AG08396 (cell line): Measurements from ENCODE around the gene ABHD17A.
A peak's percentile ranks its signal among the peaks of the same experiment; 100 is the strongest.

ENCODE experiments used
- DNase-seq: peaks from one replicate; pipeline ENCODE4 v3.0.0; 2012; ENCODE audit warnings: low spot score, mixed read lengths

ABHD17A gene

DNA sequence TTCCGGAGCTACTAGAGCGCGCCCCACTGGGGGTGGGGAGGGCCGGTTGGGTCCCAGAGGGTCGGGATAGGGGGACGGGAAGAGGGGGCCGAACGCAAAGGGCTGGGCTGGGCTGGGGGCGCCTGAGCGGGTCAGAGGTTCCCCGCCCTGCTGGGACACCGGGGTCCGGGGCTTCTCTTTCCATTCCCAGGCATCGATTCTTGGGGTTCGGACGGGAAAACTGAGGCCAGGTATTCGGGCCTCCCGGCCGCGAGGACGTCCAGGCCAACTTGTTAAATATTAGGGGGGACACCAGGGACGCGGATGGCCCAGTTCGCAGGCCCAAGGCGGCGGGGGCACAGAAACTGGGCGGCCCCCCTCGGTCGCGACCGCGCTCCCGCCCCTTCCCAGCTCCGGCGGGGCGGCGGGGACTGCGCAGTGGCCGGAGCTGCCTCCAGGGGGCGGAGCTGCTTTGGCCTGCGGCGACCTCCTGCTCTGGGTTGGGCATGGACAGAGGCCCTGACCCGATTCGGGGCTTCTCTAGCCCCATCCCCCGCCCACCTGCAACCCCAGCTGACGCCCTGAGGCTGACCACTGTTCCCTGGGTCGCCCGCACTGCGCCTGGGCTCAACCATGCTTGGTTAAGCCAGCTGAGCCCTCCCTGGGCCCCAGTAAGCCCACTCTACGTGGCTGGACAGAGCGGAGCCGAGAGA lies 20.7 kb downstream of the ABHD17A start:
- DNase-seq, result peak; percentile 85

DNA sequence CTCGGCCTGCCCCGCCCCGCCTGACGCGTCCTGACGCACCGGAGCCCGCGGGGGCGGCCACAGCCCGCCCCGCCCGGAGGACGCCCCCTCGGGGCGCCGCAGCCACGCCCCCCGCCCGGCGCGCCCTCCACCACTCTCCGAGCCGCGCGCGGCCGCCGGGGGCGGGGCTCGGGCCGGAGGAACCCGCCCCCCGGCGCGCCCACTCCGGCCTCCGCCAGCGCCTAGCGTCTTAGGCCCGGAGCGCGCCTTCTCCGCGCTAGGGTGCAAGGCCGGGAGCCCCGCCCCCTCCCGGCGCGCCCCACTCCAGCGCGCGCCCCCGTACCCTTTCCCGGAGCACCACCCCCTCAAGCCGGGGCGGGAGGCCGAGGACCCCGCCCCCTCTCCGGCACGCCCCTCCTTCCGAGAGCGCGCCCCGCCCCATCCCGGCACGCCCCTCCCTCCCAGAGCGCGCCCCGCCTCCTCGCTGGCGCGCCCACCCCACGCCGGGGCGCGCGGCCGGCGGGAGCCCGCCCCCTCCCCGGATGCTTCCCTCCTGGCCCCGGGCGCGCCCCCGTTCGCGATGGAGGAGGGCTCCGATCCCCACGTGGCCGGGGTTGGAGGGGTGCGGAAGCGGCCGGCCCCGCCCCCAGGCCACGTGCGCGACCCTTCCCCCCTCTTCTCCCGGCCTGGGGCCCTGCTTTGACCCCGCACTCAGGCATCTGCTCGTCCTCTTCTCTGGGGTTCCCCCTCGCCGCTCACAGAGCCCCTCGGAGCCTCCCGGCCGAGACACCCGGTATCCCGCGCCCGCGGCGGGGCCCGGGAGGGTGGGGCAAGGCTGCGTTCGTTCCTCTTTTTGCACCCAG lies 21.4 kb downstream of the ABHD17A start:
- DNase-seq, result peak; percentile 98

DNA sequence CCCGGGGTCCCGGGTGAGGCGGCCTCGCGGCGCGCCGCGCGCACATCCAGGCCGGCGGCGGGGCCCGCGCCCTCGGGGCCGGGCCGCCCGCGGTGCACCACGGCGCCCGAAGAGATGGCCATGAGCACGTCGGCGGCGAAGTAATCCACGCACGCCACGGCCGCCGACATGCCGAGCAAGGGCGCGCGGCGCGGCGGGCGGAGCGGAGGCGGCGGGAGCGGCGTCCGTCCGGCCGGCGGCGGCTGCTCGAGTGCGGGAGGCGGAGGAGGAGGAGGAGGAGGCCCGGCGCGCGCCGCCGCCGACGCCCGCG lies 22.0 kb downstream of the ABHD17A start, which contains the start of gene KLF16:
TSS of gene KLF16 (minus strand) at position 252 of the 310 bp plus-strand sequence. CDS start at position 170, 82 bp downstream.
- DNase-seq, result no peak

DNA sequence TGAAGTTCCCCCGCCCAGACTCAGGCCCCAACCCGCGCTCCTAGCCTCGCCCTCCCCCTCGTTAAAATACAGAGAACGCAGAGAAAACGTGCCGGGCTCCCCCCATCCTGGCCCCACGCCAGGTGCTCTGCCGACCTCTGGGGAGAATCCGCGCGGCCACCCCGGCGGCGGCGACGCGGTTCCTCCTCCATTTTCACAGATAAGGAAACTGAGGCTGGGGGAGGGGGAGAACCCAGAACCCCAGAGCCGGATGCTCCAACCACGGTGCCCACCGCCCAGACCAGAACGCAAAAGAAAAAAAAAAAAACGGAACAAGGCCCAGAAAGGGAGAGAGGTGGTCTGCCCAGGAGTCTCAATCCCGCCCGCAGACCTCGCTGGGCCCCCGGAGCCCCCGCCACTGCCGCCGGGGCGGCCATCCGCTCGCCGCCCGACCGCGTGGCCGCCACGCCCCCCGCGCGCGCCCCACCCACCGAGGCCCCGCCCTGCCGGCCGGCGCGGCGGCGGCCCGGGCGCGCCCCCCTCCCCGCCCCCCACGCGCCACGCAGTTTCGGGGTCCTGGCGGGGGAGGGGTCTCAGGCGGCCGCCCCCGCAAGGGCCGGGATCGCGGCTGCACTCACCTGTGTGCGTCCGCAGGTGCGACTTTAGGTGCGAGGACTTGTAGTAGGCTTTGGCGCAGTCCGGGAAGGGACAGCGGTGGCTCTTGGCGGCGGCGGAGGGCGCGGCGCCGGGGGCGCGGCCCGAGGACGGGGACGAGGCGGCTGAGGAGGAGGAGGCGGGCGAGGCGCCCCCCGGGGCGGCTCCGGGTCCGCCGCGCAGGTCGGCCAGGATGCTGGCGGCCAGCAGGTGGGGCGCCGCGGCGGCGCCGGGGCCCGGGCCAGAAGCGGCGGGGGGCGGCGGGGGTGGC lies 22.6 kb downstream of the ABHD17A start:
- DNase-seq, result peak; percentile 81

DNA sequence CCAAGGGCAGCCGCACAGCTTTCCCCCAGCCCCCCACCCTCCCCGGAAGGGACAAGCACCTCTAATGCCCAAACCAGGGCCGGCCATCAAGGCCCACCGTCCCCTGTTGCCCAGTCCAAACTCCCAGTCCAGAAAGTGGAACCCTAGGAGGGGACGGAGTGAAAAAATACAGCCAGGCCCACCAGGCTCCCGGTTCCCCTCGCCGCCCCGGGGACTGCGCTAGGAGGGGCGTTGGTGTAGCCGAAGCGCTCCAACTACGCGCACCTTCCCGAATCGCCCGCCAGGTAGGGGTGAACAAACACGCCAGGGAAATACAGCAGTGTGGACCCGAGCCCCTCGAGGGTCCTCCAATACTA lies 23.2 kb downstream of the ABHD17A start:
- no peak for DNase-seq

DNA sequence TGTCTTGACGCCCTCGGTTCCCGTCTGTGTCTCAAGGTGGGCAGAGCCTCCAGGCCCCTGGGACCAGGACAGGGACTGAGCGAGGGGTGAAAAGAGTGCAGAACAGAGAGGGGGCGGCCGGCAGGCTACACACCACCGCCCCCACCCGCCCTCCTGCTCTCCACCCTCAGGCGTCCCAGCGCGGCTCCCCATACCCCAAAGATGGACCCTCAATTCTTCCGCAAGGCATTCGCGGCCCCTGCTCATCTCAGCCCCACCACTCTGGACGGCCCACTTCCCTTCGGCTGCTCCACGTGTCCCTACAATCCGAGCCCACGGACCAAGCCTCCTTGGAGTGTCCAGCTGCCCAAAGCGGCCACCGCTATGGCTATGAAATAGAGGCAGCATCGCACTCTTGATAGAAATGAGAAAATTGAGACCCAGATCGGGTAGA lies 23.7 kb downstream of the ABHD17A start:
- DNase-seq, result no peak

DNA sequence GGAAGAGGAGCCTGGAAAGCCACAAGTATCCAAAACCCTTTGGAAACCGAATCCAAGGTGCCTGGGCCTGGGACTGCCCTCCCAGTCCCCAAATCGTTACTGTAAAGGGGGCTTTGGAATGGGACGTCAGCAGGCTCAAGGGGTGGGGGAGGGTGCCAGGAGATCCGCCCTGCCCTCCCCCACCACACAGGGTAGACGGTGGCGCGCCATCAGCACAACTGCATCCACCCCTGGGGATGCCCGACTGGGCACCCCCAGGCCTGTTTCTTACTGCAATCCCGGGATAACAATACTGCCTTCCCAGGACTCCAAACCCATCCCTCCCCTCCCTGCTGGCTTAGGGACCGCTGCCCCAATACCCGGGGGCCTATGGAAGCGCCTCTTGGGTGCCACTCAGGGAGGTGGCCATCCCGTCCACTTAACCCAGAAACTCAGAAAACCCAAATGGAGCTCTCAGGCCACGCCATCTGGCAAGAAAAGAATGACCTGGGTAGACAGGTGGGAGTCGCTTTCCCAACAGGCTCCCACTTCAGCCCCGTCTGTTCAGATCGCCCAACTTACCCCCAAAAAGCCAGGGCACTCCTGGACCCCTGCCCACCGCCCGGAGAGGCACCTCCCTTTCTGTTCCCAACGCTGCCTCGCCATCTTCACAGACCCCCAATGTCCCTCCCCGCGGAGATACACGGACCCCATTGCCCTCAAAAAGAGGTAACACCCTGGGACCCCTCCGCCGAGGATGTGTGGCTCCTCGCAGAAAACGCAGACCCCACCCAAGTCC lies 24.3 kb downstream of the ABHD17A start:
- DNase-seq, result no peak

DNA sequence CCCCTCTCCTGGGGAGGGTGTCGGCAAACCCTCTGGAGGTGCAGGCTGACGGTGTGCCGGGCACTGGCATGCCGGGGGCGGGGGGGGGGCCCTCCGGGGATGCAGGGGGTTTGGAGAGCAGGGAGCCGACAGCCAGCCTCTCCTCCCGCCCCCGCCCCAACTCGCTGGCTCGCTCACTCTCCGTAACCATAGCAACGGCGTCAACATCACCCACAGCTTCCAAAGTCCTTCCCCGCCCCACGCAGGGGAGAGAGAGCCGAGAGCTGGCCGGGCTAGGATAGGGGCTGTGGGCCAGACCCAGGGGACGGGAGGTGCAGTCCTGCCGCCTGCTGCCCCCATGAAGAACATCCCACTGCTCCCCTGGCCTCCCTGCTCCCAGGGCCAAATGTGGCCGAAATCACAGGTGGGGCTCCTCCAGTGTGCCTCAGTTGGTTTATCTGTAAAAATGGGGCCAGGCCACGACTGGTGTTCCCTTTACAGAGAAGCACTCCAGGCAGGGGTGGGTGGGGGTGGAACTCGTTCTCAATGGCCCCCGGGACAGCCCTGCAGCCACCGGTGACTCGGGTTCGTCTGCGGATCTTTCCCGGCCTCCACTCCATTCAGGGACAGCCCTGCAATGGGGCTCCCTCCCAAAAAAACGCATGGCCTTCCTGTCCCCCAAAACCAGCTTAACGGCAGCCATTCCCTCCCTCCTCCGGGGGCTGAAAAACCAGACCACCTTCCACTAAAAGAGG lies 25.1 kb downstream of the ABHD17A start:
- peak; percentile 90 for DNase-seq

DNA sequence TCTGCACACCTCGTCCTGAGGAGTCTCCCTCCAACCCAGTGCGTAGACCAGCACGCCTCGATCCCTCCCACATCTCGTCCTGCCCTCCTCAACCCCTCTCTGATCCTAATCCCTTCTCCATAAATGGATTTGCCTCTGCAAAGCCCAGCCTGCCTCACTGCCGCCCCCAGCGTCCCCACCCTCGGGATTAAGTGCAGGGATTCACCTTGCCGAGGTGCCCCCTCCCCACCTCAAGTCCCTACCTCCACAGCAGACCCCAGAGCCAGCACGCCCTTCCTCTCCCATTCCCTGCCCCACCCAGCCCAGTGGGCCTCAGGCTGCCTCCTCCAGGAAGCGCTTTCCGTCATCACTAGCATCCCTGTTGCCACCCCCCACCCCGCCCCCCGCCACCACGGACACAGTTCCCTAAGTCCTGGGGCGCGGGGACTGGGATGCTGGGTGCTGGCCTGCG lies 25.9 kb downstream of the ABHD17A start:
- DNase-seq, result no peak

DNA sequence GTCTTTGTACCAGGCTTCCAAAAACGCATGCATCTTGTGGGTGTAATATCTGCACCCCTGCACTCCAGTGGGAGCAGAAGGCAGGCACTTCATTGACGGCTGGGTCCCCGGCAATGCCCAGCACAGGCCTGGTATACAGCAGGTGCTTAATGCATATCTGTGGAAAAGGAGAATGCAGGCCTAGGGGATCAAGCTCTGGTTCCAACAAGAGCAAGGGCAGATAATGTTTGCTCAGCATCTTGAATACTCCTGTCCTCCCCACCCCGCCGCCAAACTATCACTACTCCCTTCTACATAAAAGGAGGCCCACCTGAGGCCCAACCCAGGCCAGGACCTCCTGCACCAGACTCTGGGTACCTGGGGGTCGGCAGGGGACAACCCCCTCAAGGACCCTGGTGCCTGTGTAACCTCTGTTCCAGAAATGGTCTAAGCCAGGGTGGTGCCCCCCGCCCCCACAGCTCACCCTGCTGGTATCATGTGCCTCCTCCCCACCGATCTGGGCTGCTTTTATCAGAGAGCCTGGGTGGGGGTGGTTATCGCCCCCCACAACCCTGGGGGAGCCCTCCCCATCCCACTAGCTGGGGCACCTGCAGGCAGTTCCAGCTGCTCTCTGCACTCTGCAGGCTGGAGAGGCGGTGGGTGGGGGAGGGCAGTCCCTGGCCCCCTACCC lies 26.7 kb downstream of the ABHD17A start:
- no peak for DNase-seq

DNA sequence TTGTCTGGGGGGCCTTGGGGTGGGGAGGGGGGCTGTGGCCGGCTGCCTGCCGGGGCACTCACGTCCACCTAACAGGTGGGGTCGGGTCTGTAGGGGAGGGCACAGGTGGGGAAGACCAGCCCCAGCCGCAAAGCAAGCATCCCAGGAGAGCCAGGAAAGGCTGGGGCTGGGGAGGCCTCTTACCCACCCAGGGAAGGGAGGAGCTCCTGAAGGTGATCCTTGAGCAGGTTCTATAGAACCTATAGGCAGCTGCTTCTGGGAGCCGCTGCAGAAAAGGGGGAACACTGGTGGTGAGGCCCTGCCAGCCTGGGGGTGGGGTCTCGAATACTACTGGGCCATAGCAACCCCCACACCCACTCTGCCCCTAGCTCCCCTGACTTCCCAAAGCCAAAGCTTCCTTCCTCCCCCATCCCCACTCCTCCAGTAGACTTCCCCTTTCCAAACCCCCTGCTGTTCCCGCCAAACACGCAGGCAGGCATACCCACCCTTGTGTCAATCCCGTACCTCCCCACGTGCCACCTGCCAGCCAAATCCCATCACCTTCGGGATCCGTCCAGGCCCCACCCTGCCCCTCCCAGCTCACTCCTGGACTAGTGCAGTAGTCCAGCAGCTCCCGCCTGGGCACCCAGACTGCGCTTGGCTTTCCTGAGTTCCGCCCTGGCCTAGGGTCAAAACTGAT lies 27.5 kb downstream of the ABHD17A start:
- DNase-seq, result no peak

DNA sequence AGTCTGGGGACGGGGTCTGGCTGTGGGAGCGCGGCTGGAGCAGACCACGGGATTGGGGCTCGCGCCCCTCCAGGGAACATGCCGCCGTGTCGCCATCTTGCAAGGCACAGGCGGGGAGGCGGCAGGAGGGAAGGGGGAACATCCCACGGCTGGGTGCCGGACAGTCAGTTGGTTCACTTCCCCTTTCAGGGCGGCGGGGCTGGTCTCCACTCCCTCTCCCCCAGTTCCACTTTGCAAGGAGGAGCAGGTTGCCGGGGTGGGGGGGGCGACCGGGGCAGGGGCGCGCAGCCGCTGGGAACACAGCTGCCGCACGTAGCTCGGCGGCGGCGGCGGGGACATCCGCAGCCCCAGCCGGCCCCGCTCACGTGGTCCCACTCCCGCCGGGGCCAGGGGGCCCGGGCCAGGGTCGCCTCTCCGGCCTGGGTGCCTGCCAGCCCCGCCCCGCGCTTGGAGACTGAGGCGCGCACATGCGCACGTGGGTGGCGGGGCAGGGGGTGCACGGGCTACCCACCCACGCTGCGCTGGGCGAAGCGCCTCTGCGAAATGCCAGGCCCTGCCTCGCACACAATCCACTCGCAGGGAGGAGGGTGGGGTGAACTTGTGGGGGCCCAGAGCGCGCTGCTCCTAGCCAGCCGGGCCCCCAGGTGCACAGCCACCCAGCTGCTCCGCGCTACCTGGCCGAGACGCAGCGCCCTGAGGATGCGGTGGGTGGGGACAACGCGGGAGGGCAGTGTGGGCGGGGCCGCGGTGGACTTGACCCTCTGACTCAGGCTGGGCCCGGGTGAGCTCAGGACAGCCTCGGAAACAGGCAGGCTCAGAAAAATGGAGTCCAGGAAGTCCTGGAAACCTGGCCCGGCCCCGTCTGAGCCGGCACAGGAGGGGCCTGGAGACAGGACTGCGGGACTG lies 28.3 kb downstream of the ABHD17A start:
- DNase-seq, result peak; percentile 91

DNA sequence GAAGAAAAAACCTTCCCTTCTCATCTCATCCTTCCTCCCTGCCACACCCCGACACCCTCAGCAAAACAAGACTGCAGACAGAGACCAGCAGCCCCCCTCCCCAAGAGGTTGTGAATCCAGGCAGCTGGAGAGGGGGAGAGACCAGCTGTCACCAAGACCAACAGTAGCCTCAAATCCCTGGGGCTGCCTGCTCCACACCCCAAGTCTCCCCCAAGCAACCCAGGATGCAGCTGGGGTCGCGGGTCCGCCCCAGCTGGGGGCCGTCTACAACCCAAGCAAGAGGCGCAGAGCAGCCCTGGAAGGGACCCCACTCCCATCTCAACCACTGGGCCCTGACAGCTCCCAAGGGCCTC lies 29.0 kb downstream of the ABHD17A start:
- DNase-seq, result no peak

DNA sequence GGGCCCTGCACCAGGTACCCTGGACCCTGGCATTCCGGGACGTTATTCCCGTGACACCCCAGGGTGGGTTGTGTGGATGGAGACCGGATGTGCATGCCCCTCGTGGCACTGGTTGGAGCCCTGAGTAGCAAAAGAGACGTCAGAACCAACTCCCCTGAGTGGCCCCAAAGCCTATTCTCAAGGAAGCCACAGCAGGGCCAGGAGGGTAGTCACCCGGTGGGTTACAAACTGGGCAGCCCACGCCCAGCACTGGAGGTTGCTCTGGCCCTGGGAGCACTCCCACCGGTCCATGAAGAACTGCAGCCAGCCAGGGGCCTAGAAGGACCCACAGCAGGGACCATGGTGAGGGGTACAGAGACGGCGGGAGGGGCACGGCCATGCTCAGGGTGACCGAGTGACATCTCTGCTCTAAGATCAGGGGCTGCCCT lies 29.5 kb downstream of the ABHD17A start:
- DNase-seq, result no peak

DNA sequence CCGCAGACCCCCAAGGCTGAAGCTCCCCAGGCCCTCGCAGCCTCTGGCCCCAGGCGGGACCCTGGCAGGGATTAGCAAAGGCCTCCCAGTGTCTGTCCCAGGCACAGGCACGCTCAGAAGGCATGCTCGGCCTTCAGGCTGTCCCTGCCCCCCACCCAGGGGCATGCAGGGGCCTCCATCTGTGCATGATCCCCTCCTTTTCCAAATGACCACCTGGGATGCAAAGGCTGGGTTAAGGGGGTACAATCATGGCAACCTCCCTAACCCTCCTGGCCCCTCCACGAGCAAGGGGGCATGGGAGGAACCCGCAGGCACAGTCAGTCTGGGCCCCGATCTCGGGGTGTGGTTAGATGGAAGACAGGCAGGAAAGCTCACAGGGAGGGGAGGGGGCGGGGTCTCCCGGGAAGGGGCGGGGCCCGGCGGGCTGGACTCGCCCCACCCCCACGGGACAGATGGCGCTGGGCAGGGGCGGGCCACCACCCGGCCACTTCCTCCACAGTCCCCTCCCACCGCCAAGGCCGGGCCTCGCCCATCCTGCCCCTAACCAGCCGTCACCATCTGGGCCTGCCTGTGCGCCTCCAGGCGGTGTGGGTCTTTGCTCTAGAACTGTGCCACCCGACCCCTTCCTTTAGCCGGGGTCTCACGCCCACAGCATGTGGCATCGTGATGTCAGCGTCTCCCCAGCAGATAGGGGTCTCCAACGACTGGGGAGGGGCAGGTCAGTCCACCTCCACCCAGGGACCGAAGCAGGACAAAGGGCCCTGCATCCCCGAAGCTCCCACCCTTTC lies 30.1 kb downstream of the ABHD17A start:
- DNase-seq, result peak; percentile 93

DNA sequence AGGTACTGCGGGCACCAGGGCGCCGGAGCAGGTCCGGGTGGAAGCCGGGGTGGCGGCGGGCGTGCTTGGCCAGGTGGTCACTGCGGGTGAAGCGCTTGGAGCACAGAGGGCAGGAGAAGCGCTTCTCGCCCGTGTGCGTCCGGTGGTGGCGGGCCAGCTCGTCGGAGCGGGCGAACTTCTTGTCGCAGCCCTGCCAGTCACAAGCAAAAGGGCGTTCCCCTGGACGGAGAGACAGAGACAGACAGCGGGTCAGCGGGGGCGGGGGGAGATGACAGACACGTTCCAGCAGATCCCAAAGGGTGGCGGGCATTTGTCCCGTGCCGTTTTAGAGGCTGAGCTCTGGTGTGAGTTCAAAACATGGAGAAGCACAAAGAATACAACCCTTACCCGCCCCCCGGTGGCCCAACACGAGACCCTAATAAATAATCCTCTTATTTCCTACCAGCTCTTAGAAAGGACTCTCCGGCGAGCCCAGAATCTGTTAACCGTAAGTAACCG lies 30.7 kb downstream of the ABHD17A start:
- no peak for DNase-seq

DNA sequence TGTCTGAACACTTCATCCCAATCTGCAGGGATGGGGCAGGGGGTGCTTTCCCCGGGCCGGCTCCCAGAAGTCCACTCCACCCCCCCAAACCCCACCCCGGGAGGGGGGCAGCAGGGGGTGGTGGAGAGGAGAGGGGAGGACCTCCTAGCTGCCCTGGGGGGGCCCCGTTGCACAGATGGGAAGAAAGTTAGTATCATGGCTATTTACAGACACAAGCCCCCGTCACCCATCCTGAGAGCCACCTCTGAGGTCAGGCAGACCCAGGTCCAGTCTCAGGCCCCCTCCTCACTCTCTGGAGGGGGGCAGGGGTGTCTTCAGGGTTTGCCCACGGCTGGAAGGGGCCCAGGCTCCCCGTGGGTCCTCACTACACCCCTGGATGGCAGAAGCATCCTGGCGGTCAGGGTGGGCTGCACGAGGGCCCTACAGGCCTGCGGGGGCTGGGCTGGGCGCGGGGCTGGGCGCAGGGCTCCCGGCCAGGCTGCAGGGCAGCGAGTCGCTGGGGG lies 31.2 kb downstream of the ABHD17A start:
- DNase-seq, result no peak
